HG03060 (cell line): ENCODE results near the gene APBA3.

Source experiments
- ATAC-seq: cut with Tn5 transposase; IDR thresholded peaks from one replicate; pipeline ENCODE4 v1.9.1; 2021; ENCODE audit warnings: low read depth, moderate number of reproducible peaks; ENCODE audit not compliant: unreplicated experiment

The APBA3 gene

GRCh38 chr19:3753631-3754410, 7.7 kb downstream of the APBA3 start:
- ATAC-seq = no peak

- ATAC-seq = no peak
These were observed 9.0 kb downstream of the APBA3 start for GRCh38 chr19:3752492-3752891.

- no peak for ATAC-seq
These were observed 10.3 kb downstream of the APBA3 start for GRCh38 chr19:3751236-3751635.

- no peak for ATAC-seq
These were observed 11.3 kb downstream of the APBA3 start for GRCh38 chr19:3750211-3750610.

GRCh38 chr19:3748965-3749364, 12.5 kb downstream of the APBA3 start:
- ATAC-seq = no peak

GRCh38 chr19:3746371-3747056, 15.0 kb downstream of the APBA3 start:
- no peak for ATAC-seq

GRCh38 chr19:3745363-3746045, 16.0 kb downstream of the APBA3 start:
- no peak for ATAC-seq

GRCh38 chr19:3743486-3743885, 18.0 kb downstream of the APBA3 start:
- no peak for ATAC-seq

- ATAC-seq = no peak
These were observed 21.1 kb downstream of the APBA3 start for GRCh38 chr19:3740431-3740830.

GRCh38 chr19:3738477-3739220, 22.8 kb downstream of the APBA3 start:
- no peak for ATAC-seq

GRCh38 chr19:3737487-3738205, 23.8 kb downstream of the APBA3 start:
- ATAC-seq = no peak

GRCh38 chr19:3736106-3736724, 25.3 kb downstream of the APBA3 start:
- no peak for ATAC-seq

GRCh38 chr19:3734310-3734600, 27.2 kb downstream of the APBA3 start:
- ATAC-seq = no peak

- no peak for ATAC-seq
These were observed 27.8 kb downstream of the APBA3 start for GRCh38 chr19:3733549-3734309.

- ATAC-seq = no peak
These were observed 29.4 kb downstream of the APBA3 start for GRCh38 chr19:3732108-3732507.

- no peak for ATAC-seq
These were observed 31.0 kb downstream of the APBA3 start for GRCh38 chr19:3730457-3730958.

- ATAC-seq = no peak
These were observed 35.7 kb downstream of the APBA3 start for GRCh38 chr19:3725640-3726310.

- no peak for ATAC-seq
These were observed 36.4 kb downstream of the APBA3 start for GRCh38 chr19:3725121-3725520.

GRCh38 chr19:3723883-3724282, 37.6 kb downstream of the APBA3 start:
- no peak for ATAC-seq
